Body of pancreas (tissue), 4 donors: ENCODE data around the gene RPH3AL.

ENCODE experiments used
- POLR2A ChIP-seq, 3 donors: fragments of 450-650 bp; IDR thresholded peaks; one replicate each; pipeline ENCODE4 v1.6.1; 2016; ENCODE audit warnings: antibody characterized with exemption in 3 of 3, mild to moderate bottlenecking in 2 of 3
- TF ChIP-seq, protein P1 (sequence below), 7 experiments: fragments of 450-650 bp in 4 of 7; fragments of 200-600 bp in 3 of 7; sonication (generic) in 3 of 7; IDR thresholded peaks; one replicate each; pipeline ENCODE4 v1.5.1; 2016 to 2019; ENCODE audit warnings: antibody characterized with exemption in 7 of 7

DNA sequence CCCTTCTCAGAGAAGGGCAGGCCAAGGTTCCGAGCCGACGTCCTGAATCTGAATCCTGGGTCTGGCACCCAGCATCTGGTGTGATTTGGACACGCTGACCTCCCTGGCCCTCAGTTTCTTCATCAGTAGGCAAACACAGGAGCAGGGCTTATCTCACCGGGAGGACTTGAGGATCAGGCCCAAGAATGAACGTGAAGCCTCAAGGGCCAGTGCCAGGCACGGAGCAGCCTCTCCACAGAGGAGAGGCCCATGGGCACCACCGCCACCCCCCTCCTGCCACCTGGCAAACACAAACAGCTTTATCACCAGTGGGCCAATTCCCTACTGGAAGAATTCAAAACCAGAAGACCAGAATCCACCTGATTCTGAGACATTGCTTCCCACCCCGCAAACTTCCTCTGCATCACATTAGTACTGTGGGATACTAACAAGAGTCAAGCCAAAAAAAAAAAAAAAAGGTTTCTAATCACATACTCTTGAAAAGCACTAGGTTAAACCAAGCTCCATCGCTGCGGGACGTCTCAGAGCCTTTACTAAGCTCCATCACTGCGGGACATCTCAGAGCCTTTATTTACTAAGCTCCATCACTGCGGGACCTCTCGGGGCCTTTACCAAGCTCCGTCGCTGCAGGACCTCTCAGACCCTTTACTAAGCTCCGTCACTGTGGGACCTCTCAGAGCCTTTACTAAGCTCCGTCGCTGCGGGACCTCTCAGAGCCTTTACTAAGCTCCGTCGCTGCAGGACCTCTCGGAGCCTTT lies 103.2 kb downstream of the RPH3AL start:
- TF ChIP-seq, protein P1, sequence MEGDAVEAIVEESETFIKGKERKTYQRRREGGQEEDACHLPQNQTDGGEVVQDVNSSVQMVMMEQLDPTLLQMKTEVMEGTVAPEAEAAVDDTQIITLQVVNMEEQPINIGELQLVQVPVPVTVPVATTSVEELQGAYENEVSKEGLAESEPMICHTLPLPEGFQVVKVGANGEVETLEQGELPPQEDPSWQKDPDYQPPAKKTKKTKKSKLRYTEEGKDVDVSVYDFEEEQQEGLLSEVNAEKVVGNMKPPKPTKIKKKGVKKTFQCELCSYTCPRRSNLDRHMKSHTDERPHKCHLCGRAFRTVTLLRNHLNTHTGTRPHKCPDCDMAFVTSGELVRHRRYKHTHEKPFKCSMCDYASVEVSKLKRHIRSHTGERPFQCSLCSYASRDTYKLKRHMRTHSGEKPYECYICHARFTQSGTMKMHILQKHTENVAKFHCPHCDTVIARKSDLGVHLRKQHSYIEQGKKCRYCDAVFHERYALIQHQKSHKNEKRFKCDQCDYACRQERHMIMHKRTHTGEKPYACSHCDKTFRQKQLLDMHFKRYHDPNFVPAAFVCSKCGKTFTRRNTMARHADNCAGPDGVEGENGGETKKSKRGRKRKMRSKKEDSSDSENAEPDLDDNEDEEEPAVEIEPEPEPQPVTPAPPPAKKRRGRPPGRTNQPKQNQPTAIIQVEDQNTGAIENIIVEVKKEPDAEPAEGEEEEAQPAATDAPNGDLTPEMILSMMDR (IDR thresholded peaks at IDR 0.05): no peak
- TF ChIP-seq POLR2A (IDR thresholded peaks at IDR 0.05): no peak
